ENCODE measurements around the gene KANK2.
A peak's percentile ranks its signal among the peaks of the same experiment; 100 is the strongest.
"Not testable (repeated sequence)": the region's sequence is repeated elsewhere in the genome, so short reads cannot be mapped to it uniquely, and the experiment has no call there.

Gene KANK2

DNA sequence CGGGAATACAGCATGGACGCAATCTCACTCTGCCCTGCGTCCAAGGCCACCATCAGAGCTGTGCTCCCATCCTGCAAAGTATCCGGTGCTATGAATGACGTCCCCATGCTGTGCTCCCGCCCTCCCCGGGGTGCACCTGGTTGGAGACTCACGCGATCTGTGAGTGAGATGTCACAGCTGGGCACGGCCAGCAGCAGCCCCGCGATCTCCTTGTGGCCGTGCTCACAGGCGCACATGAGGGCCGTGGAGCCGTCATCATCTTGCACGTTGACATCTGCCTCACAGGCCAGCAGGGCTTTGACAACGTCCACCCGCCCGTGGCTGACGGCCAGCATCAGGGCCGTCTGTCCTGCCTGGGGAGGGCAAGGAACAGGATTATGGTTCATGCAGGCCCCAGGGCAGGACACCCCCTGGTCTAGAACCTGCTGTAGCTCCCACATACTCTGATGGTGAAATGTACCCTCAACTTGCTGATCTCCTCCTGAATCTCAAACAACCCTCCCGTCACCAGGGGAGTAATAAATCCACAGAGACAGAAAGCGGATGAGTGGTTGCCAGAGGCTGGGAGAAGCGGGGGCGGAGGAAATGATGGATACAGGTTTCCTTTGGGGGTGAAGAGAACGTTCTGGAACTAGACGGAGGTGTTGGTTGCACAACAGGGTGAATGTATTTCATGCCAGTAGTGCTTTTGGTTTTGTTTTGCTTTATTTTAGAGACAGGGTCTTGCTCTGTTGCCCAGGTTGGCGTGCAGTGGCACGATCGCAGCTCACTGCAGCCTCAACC lies 27.3 kb downstream of the KANK2 start:
- no peak for DNase-seq

DNA sequence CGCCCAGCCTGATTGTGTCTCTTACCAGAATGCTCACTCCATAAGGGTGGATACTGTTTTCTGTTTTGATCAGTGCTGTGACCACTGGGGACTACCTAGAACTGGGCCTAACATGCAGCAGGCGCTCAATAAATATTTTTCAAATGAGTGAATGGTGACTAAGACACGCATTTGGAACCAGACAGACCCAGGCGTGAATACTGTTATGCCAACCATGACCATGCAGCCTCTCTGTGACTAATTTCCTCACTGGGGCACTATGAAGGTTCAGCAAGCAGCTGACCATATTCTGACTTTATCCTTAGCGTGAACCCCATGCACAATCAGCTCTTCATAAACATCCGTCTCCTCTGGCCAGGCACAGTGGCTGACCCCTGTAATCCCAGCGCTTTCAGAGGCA lies 28.8 kb downstream of the KANK2 start:
- no peak for DNase-seq

DNA sequence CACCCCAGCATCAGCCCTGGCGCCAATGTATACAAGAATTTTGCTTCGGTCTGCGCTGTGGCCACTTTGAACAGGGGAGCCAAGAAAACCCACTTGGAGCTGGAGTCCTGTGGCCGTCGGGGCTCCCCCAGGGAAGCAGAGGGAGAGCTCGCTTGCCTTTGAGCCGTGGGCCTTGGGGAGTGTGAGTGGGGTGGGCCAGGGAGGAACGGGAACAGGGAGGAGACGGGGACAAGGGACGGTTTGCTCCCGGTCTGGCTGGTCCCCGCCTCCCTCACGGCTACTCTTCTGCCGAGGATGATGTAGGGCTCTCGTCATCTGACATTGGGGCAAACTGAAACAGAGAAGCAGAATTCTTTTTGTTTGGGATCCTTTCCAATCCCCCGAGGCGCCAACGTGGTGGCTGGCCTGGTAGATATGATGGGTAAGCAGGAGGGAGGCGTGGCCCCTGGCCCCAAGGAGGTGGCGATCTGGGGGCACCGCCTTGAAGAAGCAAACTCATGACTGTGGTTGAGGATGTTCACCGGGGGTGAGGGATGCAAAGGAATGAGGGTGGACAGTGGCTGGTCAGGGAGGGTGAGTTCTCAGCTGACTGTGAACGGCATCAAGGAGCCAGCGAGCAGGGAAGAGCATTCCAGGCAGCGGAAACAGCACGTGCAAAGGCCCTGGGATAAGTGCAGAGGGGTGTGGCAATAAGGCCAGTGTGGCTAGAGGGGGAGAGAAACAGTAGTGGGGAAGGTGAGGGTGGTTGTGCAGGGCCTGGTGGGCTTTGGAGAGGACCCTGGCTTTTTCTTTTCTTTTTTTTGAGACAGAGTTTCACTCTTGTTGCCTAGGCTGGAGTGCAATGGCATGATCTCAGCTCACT lies 30.8 kb downstream of the KANK2 start:
- DNase-seq, result no peak

DNA sequence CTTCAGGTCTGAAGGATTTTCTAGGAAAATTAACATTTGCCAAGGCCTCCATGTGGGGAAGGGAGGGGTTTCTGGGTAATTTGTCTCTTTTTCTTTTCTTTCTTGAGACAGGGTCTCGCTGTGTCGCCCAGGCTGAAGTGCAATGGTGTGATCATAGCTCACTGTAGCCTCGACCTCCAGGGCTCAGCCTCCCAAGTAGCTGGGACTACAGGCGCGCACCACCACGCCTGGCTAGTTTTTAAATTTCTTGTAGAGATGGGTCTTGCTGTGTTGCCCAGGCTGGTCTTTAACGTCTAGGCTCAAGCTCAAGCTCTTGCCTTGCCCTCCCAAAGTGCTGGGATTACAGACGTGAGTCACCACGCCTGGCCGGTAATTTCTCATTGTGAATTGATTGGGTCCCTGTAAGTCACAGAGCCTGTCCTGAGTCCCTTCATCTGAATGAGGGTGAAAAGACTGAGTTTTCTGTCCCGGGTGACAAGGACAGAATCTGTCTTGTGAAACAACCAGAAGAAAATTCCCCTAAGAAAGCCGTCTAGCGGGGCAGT lies 31.8 kb downstream of the KANK2 start:
- DNase-seq, result no peak

DNA sequence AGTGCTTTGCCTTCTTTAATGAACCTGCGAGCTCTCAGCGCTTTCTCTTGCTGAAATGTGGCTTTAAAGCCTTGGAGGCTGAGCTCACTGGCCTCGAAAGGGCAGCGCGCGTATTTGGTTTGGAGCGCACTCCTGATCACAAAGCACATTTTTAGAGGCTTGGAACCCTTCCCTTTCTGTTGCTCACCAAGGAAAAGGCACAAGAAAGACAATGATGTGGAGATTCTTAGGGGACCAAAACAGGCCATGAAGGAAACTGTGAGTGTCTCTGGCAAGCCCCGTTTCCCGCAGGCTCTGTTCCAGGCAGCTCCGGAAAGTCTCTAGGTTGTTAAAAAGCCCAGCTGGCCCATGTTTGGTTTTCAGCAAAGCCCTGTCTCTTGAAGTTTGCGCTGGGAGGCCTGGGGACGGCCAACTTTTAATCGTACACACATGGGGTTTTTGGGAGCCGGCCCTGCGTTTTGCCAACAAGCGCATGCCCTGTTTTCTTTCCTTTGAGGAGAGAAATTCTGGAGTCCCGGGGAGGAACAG lies 32.4 kb downstream of the KANK2 start:
- no peak for DNase-seq

DNA sequence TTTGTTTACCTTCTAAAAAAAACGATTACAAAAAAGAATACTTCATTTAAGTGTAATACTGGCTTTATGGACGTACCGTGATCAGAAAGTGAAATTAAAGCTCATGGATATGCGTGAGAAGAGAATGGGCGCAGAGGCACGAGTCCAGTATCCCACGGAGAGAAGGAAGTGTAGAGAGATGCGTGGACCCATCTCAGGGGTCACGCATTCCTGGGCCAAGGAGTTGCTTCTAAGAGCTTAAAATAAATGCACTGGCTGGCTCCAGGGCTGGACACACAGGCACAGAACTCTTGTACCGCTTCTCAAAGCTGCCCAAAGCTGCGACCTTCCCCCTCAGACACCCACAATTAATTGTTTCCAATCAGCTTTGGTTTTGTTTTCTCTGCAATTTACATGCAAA lies 33.0 kb downstream of the KANK2 start:
- no peak for DNase-seq

DNA sequence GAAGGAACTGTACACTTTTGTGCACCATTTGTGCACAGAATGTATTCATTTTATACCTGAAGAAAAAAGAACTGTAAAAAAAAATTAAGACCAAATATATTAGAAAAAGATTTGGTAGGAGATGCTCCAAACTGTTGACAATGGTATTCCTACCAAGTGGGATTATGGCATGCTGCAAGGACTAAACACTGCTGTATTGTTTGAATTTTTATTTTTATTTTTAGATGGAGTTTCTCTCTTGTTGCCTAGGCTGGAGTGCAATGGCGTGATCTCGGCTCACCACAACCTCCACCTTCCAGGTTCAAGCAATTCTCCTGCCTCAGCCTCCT lies 36.9 kb downstream of the KANK2 start:
- DNase-seq, result not testable (repeated sequence)

DNA sequence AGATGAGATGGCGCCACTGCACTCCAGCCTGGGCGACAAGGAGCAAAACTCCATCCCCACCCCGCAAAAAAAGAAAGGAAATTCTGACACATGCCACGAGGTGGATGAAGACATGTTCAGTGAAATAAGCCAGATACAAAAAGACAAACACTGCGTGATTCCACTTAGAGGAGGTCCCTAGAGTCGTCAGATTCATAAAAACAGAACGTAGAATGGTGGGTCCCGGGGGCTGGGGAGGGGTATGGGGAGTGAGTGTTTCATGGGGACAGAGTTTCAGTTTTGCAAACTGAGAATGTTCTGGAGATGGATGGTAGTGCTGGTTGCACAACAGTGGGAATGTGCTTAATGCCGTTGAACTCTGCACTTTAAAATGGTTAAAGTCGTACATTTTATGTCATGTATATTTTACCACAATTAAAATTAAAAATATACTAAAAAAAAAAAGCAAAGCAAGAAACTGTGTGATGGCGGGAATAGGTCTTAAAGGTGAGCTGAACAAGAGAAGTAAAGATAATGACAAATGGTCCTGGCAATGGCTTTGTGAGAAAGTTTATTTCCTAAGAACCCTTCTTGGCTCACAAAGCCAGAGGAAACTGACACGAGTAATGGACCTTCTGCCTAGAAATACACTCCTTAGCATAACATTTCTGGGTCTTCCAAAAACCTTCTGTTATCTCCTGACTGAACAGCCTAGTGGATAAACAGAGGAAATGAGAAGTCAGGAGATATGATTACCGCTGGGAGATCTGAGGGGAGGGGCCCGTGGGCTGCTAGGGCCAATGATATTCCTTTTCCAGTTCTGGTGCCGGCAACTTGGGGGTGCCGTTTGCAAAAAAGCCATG lies 37.5 kb downstream of the KANK2 start:
- no peak for DNase-seq

DNA sequence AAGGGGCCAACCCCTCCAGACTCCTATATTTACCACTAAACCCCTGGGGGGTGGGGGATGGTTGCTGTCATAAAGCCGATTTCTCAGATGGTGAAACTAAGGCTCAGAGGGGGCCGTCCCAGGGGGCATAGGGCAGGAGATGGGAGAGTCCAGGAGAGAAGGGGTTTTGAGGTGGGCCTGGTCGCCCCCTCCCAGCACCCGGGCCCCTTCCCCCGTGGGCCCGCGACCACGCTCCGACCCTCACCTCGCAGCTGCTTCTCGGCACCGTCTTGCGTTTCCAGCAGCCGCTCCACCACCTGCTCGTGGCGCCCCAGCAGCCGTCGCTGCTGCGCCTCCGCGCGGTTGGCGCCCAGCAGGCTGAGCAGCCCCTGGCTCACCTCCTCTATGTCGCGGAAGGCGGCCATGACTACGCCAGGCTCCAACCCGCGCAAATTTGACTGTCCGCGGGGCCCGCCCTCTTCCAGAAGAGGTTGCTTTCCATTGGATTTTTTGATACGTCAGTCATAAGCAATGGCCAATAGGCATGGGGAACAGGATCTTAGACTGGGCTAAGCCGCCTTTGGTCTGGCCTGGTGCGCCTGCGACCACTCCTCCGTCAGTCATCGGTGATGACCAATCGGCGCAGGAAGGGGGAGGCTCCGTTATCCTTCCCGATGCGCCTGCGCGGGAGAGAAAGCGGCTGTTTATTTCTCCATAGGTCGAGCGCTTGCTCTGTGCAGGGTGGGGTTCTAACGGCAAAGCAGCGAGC lies 41.8 kb downstream of the KANK2 start, which contains the start of gene SPC24:
Gene SPC24 (minus strand): TSS at position 410 of the 748 bp plus-strand sequence. CDS start 6 bp downstream, at position 404.
- peak; percentile 95 for DNase-seq

DNA sequence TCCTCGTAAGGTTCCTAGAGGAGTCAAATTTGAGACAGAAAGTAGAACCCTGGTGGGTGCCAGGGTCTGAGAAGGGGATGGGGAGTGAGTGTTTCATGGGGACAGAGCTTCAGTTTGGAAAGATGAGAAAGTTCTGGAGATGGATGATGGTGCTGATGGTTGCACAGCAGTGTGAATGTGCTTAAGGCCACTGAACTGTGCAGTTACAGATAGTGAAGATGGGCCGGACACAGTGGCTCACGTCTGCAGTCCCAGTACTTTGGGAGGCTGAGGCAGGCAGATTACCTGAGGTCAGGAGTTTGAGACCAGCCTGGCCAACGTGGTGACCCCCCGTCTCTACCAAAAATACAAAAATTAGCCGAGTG lies 42.7 kb downstream of the KANK2 start:
- no peak for DNase-seq

DNA sequence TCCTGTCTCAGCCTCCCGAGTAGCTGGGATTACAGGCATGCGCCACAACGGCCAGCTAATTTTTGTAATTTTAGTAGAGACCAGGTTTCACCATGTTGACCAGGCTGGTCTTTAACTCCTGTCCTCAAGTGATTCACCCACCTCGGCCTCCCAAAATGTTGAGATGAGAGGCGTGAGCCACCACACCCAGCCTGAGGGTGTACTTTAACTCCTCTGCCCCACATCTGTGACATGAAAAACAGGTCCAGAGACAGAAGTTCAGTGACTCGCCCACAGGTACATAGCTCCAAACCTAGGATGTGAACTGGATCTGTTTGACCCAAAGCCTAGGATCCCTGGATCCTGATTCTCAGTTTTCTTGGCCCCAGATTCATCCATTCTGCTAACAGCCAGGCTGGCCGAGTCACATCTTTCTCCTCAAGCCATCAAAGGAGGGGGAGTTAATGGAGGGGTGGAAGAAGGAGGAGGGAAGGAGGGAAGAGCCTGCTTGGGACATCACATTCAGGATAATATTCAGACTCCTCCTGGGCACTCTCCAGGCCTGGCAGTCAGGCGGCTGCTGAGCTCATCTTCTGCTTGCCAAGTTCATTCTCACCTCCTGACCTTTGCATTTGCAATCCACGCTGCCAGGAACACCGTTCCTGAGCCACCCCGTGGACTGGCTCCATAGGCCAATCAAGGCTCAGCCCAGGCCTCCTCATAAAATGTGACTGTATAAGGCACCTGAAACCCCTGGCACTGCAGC lies 44.9 kb downstream of the KANK2 start:
- DNase-seq, result no peak

DNA sequence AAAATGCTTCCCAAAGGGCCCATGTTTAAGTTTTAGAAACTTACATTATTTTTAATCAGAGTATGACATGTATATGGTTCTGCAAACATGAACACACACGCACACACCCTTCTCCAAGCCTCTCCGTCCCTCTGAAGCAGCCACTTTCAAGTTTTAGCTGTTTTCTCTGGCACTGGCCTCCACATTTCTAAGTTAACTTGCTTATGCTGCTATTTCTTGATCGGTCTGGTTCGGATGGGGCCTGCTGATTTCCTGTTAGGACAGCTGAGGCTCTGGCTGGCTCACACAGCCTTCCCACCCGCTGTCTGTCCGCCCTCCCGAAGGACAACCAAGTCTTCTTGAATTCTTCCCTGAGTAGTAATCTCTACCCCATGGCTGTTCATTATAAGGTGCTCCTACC lies 46.2 kb downstream of the KANK2 start:
- DNase-seq, result no peak

DNA sequence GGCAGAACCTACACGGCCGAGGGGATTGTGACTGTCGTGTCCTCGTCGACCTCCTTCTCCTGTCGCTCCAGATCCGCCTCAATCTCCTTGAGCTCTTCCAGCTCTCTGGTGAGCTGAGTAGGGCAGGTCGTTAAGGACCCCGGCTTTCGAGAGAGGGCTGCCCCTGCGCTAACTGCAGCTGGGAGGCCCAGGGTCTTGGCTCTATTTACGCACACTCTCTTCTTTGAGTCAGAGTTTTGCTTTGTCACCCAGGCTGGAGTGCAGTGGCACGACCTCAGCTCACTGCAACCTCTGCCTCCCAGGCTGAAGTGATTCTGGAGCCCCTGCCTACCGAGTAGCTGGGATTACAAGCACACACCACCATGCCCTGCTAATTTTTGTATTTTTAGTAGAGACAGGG lies 49.3 kb downstream of the KANK2 start:
- no peak for DNase-seq

DNA sequence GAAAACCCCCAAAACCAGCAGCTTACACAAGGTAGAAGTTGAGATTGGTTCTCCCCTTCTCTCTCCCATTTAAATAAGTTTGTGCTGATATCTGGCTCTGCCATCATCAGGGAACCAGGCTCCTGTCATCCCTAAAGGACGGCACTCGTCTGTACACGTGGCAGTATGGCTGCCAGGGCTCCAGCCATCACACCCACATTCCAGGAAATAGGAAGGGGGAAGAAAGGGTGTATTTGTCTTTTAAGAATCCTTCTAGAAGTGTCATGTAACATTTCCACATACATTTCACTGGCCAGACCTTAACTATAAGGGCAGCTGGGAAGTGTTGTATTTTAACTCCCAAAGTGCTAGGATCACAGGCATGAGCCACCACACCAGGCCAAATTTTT lies 51.8 kb downstream of the KANK2 start:
- DNase-seq, result no peak

DNA sequence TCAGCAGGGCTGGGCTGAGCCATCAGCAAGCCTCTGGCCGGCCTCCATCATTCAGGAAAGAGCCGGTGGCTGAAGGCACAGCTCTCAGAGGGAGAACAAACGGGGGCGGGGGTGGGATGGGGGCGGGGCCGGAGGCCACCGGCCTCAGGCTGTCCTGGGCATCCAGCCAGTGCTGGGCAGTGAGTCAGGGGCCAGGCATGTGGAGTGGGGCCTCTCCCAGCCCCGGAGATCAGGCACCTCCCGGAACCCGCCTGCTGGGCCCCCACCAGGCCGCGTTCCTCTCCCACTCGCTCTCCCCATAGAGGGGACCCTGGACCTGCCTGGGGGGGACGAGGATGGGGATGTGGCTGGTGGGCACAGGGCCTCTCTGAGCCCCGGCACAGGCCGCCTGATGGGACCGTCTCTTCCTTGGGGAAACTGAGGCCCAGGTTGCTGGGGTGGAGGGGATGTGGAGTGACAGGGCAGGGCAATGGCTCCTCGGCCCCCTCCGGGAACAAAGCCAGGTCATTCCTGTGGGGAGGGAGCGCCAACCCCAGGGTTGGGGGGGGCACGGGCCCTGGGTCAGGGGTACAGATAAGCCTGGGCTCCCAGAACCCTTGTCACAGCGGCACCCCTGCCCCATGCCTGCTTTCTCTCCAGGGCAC lies 54.7 kb downstream of the KANK2 start:
- no peak for DNase-seq

DNA sequence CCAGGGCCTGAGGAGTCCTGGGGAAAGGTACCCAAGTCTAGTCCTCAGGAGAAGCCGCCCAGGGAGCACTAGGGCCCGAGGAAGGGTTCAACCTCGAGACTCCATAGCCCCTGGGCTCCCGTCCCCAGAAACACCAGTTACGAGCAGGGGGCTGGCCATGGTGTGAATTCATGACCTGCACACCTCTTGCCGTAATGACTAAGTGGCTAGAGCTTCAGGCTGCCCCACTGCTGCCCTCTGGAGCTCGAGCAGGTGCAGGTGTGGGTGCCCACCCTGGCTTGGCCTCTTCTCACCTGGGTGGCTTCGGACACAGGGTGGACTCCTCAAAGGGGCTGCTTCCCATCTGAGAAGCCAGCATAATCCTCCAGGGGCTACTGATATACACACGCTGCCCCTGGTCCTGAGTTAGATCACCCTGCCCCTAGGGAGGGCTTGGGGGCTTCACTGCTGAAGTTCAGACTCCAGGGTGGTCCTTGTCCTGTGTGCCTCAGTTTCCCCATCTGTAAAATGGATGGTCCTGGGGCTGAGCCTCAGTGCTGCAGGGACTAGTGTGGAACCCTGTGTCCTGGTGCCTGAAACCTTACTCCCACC lies 55.3 kb downstream of the KANK2 start:
- no peak for DNase-seq

DNA sequence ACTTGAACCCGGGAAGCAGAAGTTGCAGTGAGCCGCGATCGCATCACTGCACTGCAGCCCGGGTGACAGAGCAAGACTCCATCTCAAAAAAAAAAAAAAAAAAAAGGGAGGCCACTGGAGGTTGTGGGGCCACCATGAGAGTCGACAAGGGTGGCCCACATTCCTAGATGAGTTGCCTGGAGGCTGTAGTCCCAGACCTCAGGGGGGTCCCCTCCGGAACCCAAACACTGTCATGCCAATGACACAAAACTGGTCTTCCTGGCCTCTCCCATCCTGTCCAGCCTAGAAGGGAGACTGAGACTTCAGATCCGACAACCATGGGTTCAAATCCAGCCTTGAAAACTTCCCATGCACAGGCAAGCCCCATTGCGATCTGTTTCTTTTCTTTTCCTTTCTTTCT lies 56.4 kb downstream of the KANK2 start:
- DNase-seq, result no peak

DNA sequence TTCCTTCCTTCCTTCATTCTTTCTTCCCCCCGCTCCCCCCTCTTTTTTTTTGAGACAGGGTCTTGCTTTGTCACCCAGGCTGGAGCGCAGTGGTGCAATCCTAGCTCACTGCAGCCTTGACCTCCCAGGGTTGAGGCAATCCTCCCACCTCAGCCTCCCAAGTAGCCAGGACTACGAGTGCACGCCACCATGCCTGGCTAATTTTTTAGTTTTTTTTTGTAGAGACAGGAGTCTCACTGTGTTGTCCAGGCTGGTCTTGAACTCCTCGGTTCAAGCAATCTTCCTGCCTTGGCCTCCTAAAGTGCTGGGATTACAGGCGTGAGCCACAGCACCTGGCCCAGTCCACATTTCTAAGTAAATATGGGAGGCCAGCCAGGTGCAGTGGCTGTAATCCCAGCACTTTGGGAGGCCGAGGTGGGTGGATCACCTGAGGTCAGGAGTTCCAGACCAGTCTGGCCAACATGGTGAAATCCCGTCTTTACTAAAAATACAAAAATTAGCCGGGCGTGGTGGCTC lies 57.3 kb downstream of the KANK2 start:
- DNase-seq, result not testable (repeated sequence)

DNA sequence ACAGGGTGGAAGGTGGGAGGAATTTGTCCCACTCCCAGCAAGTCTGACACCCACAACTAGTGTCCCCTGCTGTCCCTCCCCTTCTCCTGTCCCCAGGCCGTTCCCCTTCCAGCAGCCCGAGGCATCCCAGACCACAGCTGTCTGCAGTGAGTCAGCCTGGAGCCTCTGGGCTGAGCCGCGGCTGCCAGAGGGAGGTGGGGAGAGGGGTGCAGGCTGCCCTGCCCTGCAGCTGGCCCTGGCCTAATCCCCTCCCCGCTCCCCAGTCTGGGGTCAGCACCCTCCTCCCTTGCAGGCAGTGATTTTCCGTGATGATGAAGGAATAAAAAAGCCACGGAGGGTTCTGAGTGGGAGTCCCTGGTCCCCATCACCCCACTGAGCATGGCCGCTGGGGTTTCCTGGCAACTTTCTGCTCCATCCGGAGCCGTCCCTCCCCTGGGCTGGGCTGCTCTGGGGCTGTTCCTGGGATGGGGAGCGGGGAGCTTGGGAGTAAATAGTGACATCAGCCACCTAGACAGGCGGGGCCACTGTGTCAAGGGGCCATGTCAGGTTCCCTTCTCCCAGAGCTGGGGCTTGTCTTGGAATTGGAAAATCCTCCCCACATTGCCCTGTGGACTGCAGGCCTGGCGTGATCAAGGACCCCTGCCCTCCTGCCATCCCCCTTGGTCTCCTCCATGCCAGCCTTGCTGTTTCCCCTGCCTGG lies 58.6 kb downstream of the KANK2 start:
- DNase-seq, result no peak

Data from NCI-H1417 treated with DMSO at 0.1 percent for 48 hours (cell line).